ENCODE data around the gene CLDN1. TPM values are rescaled to one million over a fixed set of nuclear protein-coding genes. Genes with fewer than 3 reads are reported as not detected.

The CLDN1 gene
- total and polyA plus RNA-seq, 2 of the 8 experiments (the other 6 are each of a cell fraction or from before 2014, with no cell fraction given) = 3.1 to 6.1 TPM

GRCh38 chr3:190319660-190320059 is 2.6 kb downstream of the CLDN1 start:
- H4K91ac ChIP-seq (replicated peaks; ENCODE audit: insufficient read length, low read length) = no peak overlapping the region
- H3K27ac ChIP-seq (ENCODE audit: low read depth, low read length) = no peak overlapping the region
- no peaks in the 10 kb centered on the region for H4K20me1 ChIP-seq (replicated peaks in 1 of 2; ENCODE audit: control insufficient read depth in 1 of 2, insufficient read depth in 2 of 2, low read length in 2 of 2)
- H3K79me1 ChIP-seq (ENCODE audit: low read depth, low read length) = no peaks in the 10 kb centered on the region
- no peak overlapping the region for H4K8ac ChIP-seq (ENCODE audit: extremely low read depth, insufficient read depth, low read length)
- no peak overlapping the region for H3K18ac ChIP-seq (ENCODE audit: extremely low read depth, low read length)
- H3K4me1 ChIP-seq (replicated peaks in 1 of 4; ENCODE audit: control insufficient read depth in 3 of 4, insufficient read depth in 4 of 4, low read length in 3 of 4) = peaks cover 0 to 6% (median 3%) of the 10 kb centered on the region in 4 experiments; a peak in 3 of 7 replicates
- no peak overlapping the region for H3K4me2 ChIP-seq (ENCODE audit: insufficient read depth in 1 of 2, low read depth in 2 of 2, low read length in 2 of 2)
- H2BK12ac ChIP-seq (ENCODE audit: low read depth, low read length) = no peak overlapping the region
- ChIA-PET CTCF (ENCODE audit: partially characterized antibody) (interaction anchor here (0.9 to 1.1 kb wide), 3 partner anchors 64 to 94 kb away, joined by 3 read pairs; no protein-coding TSS in a partner anchor), POLR2A (ENCODE audit: partially characterized antibody) (no interaction called here)
- no peak overlapping the region for H2AFZ ChIP-seq (ENCODE audit: low read length)
- H2BK120ac ChIP-seq (replicated peaks; ENCODE audit: low read depth, low read length) = no peak overlapping the region
- H2AK5ac ChIP-seq (ENCODE audit: low read depth, low read length) = no peak overlapping the region
- TF ChIP-seq SRF (IDR thresholded peaks at IDR 0.05; ENCODE audit: low read depth, low read length) (no peak), SUZ12 (IDR thresholded peaks at IDR 0.05; ENCODE audit: low read length) (no peak), SIRT6 (IDR thresholded peaks at IDR 0.05; ENCODE audit: low read length) (no peak), CTBP2 (IDR thresholded peaks at IDR 0.05; ENCODE audit: borderline replicate concordance, insufficient read depth, insufficient read length, low read length) (no peak)
- H3K14ac ChIP-seq (ENCODE audit: insufficient read length) = no peak overlapping the region
- H3K4ac ChIP-seq (replicated peaks; ENCODE audit: insufficient read length, low read depth, low read length) = no peak overlapping the region
- no peak overlapping the region for H2BK20ac ChIP-seq (ENCODE audit: low read length)
- H2BK5ac ChIP-seq (ENCODE audit: low read depth, low read length) = no peak overlapping the region
- no peak overlapping the region for H3K23ac ChIP-seq (ENCODE audit: insufficient read length)
- no peaks in the 10 kb centered on the region for H3K79me2 ChIP-seq (ENCODE audit: control insufficient read depth in 1 of 2, insufficient read depth in 2 of 2, low read length in 2 of 2)
- no peak for FAIRE-seq
- H4K5ac ChIP-seq (ENCODE audit: insufficient read length, low read depth, low read length) = no peak overlapping the region
- H3K23me2 ChIP-seq (ENCODE audit: low read depth, low read length) = peaks cover 6% of the 10 kb centered on the region; the same call in 1 of the 2 replicates
- H3K9me3 ChIP-seq (ENCODE audit: insufficient read depth in 2 of 2, low read depth in 1 of 2, low read length in 1 of 2) = no peaks in the 10 kb centered on the region
- H3K4me3 ChIP-seq (ENCODE audit: extremely low read depth in 1 of 4, insufficient read depth in 2 of 4, low read depth in 3 of 4, low read length in 4 of 4) = no peak overlapping the region
- DNase-seq (ENCODE audit: low read depth in 1 of 2, low spot score in 2 of 2) = no peak
- H3K27me3 ChIP-seq (replicated peaks in 1 of 4; ENCODE audit: control insufficient read depth in 3 of 4, extremely low read depth in 1 of 4, insufficient read depth in 3 of 4, low read length in 3 of 4) = peaks cover 0 to 7% (median 6%) of the 10 kb centered on the region in 4 experiments; a peak in 5 of 7 replicates
- WGBS, 2 experiments (ENCODE audit: extremely low coverage in 1 of 2, insufficient coverage in 1 of 2, insufficient read length in 1 of 2, insufficient replicate concordance in 2 of 2, low coverage in 1 of 2, low lambda C conversion rate in 2 of 2, missing lambda C conversion rate in 1 of 2) = 87% methylated on average over 4 of the region's 4 CpGs; no CpG with 5 or more reads in 1 of the 2 experiments
- H3K9ac ChIP-seq (replicated peaks in 1 of 4; ENCODE audit: extremely low read depth in 1 of 4, low read depth in 3 of 4, low read length in 3 of 4) = no peak overlapping the region
- H2BK15ac ChIP-seq (ENCODE audit: low read length) = no peak overlapping the region
- no peaks in the 10 kb centered on the region for H3K36me3 ChIP-seq (ENCODE audit: control insufficient read depth in 2 of 4, insufficient read depth in 4 of 4, low read length in 3 of 4)
- H3K56ac ChIP-seq (replicated peaks; ENCODE audit: insufficient read length, low read depth, low read length) = no peak overlapping the region

All from H1 (cell line).